ENCODE measurements around the gene RPS6KB1.
"Not testable (repeated sequence)": the region's sequence is repeated elsewhere in the genome, so short reads cannot be mapped to it uniquely, and the experiment has no call there.

- not testable (repeated sequence) for TF ChIP-seq KAT7 (CRISPR knock-in tag; IDR thresholded peaks at IDR 0.05; ENCODE audit: borderline replicate concordance); ARNT (IDR thresholded peaks at IDR 0.05); ZKSCAN1 (IDR thresholded peaks at IDR 0.05; ENCODE audit: low read depth, low read length); CTCF (IDR thresholded peaks at IDR 0.05 in 2 of 3, conservative IDR thresholded peaks at IDR 0.05 in 1 of 3; ENCODE audit: insufficient read depth in 2 of 3, low read depth in 1 of 3, low read length in 3 of 3); ZFP36 (IDR thresholded peaks at IDR 0.05; ENCODE audit: low read depth, low read length, partially characterized antibody); ZFP1 (CRISPR knock-in tag; IDR thresholded peaks at IDR 0.05); RBM39 (optimal IDR thresholded peaks at IDR 0.05; ENCODE audit: low read depth, low read length); ELK1 (CRISPR knock-in tag; IDR thresholded peaks at IDR 0.05); MAFF (IDR thresholded peaks at IDR 0.05; ENCODE audit: low read length); TEAD2 (tag; IDR thresholded peaks at IDR 0.05); MAFK (IDR thresholded peaks at IDR 0.05; ENCODE audit: low read length); RCOR1 (IDR thresholded peaks at IDR 0.05; ENCODE audit: borderline replicate concordance in 1 of 2, low read depth in 2 of 2, low read length in 2 of 2); NFYB (IDR thresholded peaks at IDR 0.05; ENCODE audit: extremely low read depth, insufficient read length)
- TF ChIP-seq, protein P1, sequence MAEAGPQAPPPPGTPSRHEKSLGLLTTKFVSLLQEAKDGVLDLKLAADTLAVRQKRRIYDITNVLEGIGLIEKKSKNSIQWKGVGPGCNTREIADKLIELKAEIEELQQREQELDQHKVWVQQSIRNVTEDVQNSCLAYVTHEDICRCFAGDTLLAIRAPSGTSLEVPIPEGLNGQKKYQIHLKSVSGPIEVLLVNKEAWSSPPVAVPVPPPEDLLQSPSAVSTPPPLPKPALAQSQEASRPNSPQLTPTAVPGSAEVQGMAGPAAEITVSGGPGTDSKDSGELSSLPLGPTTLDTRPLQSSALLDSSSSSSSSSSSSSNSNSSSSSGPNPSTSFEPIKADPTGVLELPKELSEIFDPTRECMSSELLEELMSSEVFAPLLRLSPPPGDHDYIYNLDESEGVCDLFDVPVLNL (CRISPR knock-in tag; IDR thresholded peaks at IDR 0.05; ENCODE audit: low read depth) = not testable (repeated sequence)
Observed at GRCh38 chr17:59920637-59921036, 27.7 kb downstream of the RPS6KB1 start.
